H9 (cell line): ENCODE measurements around the gene SLC2A10. TPM values are rescaled to one million over a fixed set of nuclear protein-coding genes. Genes with fewer than 3 reads are reported as not detected.
A peak's percentile ranks its signal among the peaks of the same experiment; 100 is the strongest.

Source experiments
- DNase-seq: peaks from one replicate; pipeline ENCODE4 v3.0.0-alpha.2; 2017
- H2AFZ ChIP-seq: one replicate; pipeline ENCODE4 v1.6.1; 2013; ENCODE audit warnings: mild to moderate bottlenecking, low read length, control low read depth, moderate library complexity
- H2AK5ac ChIP-seq: 2 replicates; pipeline ENCODE4 v1.6.1; 2013; ENCODE audit warnings: low read length, control low read depth, mixed read lengths; ENCODE audit not compliant: insufficient read length
- H2BK120ac ChIP-seq: one replicate; pipeline ENCODE4 v1.6.1; 2013; ENCODE audit warnings: low read depth, mild to moderate bottlenecking, low read length, control low read depth, inconsistent platforms; ENCODE audit not compliant: poor library complexity, severe bottlenecking
- H2BK12ac ChIP-seq: 2 replicates; pipeline ENCODE4 v1.6.1; 2013; ENCODE audit warnings: low read length, control low read depth, mixed read lengths, low read depth; ENCODE audit not compliant: insufficient read length
- H2BK15ac ChIP-seq: 2 replicates; pipeline ENCODE4 v1.6.1; 2013; ENCODE audit warnings: low read depth, low read length, control low read depth
- H2BK20ac ChIP-seq: one replicate; pipeline ENCODE4 v1.6.1; 2013; ENCODE audit warnings: low read depth, mild to moderate bottlenecking, low read length, control low read depth, inconsistent platforms; ENCODE audit not compliant: poor library complexity, severe bottlenecking
- H2BK5ac ChIP-seq: 2 replicates; pipeline ENCODE4 v1.6.1; 2013; ENCODE audit warnings: low read length, control low read depth, mixed read lengths; ENCODE audit not compliant: insufficient read length
- H3K14ac ChIP-seq: 2 replicates; pipeline ENCODE4 v1.6.1; 2013; ENCODE audit warnings: low read length, control low read depth; ENCODE audit not compliant: insufficient read depth
- H3K18ac ChIP-seq: 2 replicates; pipeline ENCODE4 v1.6.1; 2013; ENCODE audit warnings: low read depth, mild to moderate bottlenecking, mixed read lengths, low read length, control low read depth; ENCODE audit not compliant: insufficient read length
- H3K23ac ChIP-seq: 2 replicates; pipeline ENCODE4 v1.6.1; 2013; ENCODE audit warnings: low read length, control low read depth, mixed read lengths, low read depth; ENCODE audit not compliant: insufficient read length
- H3K23me2 ChIP-seq: 2 replicates; pipeline ENCODE4 v1.6.1; 2013; ENCODE audit warnings: low read depth, mild to moderate bottlenecking, mixed read lengths, low read length, control low read depth; ENCODE audit not compliant: insufficient read length, poor library complexity, severe bottlenecking
- H3K27ac ChIP-seq: 2 replicates; pipeline ENCODE4 v1.5.1; 2013; ENCODE audit warnings: low read length, control low read depth, mixed read lengths, low read depth; ENCODE audit not compliant: insufficient read length
- H3K27me3 ChIP-seq: 2 replicates; pipeline ENCODE4 v1.6.1; 2013; ENCODE audit warnings: low read length, control low read depth, inconsistent platforms; ENCODE audit not compliant: insufficient read depth
- H3K4ac ChIP-seq: 2 replicates; pipeline ENCODE4 v1.6.1; 2013; ENCODE audit warnings: low read depth, mild to moderate bottlenecking, control low read depth, inconsistent platforms, low read length, moderate library complexity
- H3K4me1 ChIP-seq: 2 replicates; pipeline ENCODE4 v1.6.1; 2013; ENCODE audit warnings: low read length, control low read depth, inconsistent platforms; ENCODE audit not compliant: insufficient read depth
- H3K4me2 ChIP-seq: 2 replicates; pipeline ENCODE4 v1.6.1; 2013; ENCODE audit warnings: low read length, control low read depth, mixed read lengths; ENCODE audit not compliant: insufficient read length, insufficient read depth
- H3K56ac ChIP-seq: 2 replicates; pipeline ENCODE4 v1.6.1; 2013; ENCODE audit warnings: low read depth, mild to moderate bottlenecking, mixed read lengths, low read length, control low read depth; ENCODE audit not compliant: insufficient read length
- H3K79me1 ChIP-seq: 2 replicates; pipeline ENCODE4 v1.6.1; 2013; ENCODE audit warnings: low read depth, mild to moderate bottlenecking, moderate library complexity, low read length, control low read depth, inconsistent platforms; ENCODE audit not compliant: insufficient read depth, poor library complexity, severe bottlenecking
- H3K79me2 ChIP-seq: 2 replicates; pipeline ENCODE4 v1.6.1; 2013; ENCODE audit warnings: low read length, control low read depth, inconsistent platforms; ENCODE audit not compliant: insufficient read depth
- H3K9ac ChIP-seq: 2 replicates; pipeline ENCODE4 v1.6.1; 2013; ENCODE audit warnings: low read length, control low read depth, mixed read lengths; ENCODE audit not compliant: insufficient read length; ENCODE audit errors: extremely low read depth
- H3K9me3 ChIP-seq: one replicate; pipeline ENCODE4 v1.6.1; 2013; ENCODE audit warnings: low read depth, low read length, inconsistent platforms; ENCODE audit not compliant: control insufficient read depth
- H3T11ph ChIP-seq: one replicate; pipeline ENCODE4 v1.6.1; 2013; ENCODE audit warnings: mild to moderate bottlenecking, low read length, control low read depth, inconsistent platforms
- H4K20me1 ChIP-seq: one replicate; pipeline ENCODE4 v1.6.1; 2013; ENCODE audit not compliant: control insufficient read depth, insufficient read length, insufficient read depth
- H4K5ac ChIP-seq: 2 replicates; pipeline ENCODE4 v1.6.1; 2013; ENCODE audit warnings: low read depth, mild to moderate bottlenecking, mixed read lengths, low read length, control low read depth; ENCODE audit not compliant: insufficient read length
- H4K8ac ChIP-seq: replicated peaks from 2 replicates; pipeline ENCODE4 v1.6.1; 2013; ENCODE audit warnings: low read length, control low read depth, mixed read lengths, low read depth; ENCODE audit not compliant: insufficient read length
- H4K91ac ChIP-seq: 2 replicates; pipeline ENCODE4 v1.6.1; 2013; ENCODE audit warnings: low read depth, mild to moderate bottlenecking, moderate library complexity, mixed read lengths, low read length, control low read depth; ENCODE audit not compliant: insufficient read length
- H3K27ac Mint-ChIP-seq, 3 experiments: 2 replicates in 2 of 3; 3 replicates in 1 of 3; pipeline ENCODE4 v1.8.0; 2020 to 2021; ENCODE audit warnings: mixed read lengths in 3 of 3, mild to moderate bottlenecking in 1 of 3, moderate library complexity in 1 of 3
- H3K27me3 Mint-ChIP-seq: 2 replicates; pipeline ENCODE4 v1.8.0; 2021; ENCODE audit warnings: low read depth, mild to moderate bottlenecking, moderate library complexity, mixed read lengths
- H3K36me3 Mint-ChIP-seq, 3 experiments: 2 replicates in 2 of 3; 3 replicates in 1 of 3; pipeline ENCODE4 v1.8.0; 2020 to 2021; ENCODE audit warnings: low read depth in 3 of 3, mixed read lengths in 3 of 3; ENCODE audit not compliant: insufficient read depth in 1 of 3
- H3K4me1 Mint-ChIP-seq, 2 experiments: 2 replicates each; pipeline ENCODE4 v1.8.0; 2020; ENCODE audit warnings: mixed read lengths in 2 of 2
- H3K4me3 Mint-ChIP-seq, 2 experiments: 2 replicates in 1 of 2; 3 replicates in 1 of 2; pipeline ENCODE4 v1.8.0; 2020 to 2021; ENCODE audit warnings: mild to moderate bottlenecking in 2 of 2, mixed read lengths in 2 of 2, moderate library complexity in 1 of 2
- H3K9me3 Mint-ChIP-seq, 2 experiments: 2 replicates in 1 of 2; 3 replicates in 1 of 2; pipeline ENCODE4 v1.8.0; 2020; ENCODE audit warnings: mild to moderate bottlenecking in 2 of 2, mixed read lengths in 2 of 2, moderate library complexity in 1 of 2
- WGBS: extraction: QIAGEN DNeasy Blood & Tissue Kit; methylation state at CpG from one replicate; pipeline ENCODE4 v1.1.7; 2013; ENCODE audit warnings: missing lambda C conversion rate, low lambda C conversion rate, mixed read lengths; ENCODE audit not compliant: insufficient read length; ENCODE audit errors: extremely low coverage; 5-methylcytosine and 5-hydroxymethylcytosine counted together
- total RNA-seq: library from RNA; stranded (reverse); gene quantifications from 2 replicates; pipeline ENCODE4 v1.2.1, GENCODE V29; 2021
- TF ChIP-seq, protein P1 (sequence below): fragments of 200-600 bp; sonication (generic); conservative IDR thresholded peaks from 3 replicates; pipeline ENCODE4 v1.8.0; 2021; ENCODE audit warnings: antibody characterized with exemption, mild to moderate bottlenecking

Gene SLC2A10
- total RNA-seq, 1 experiment from 2014 or later = 8.2 TPM

DNA sequence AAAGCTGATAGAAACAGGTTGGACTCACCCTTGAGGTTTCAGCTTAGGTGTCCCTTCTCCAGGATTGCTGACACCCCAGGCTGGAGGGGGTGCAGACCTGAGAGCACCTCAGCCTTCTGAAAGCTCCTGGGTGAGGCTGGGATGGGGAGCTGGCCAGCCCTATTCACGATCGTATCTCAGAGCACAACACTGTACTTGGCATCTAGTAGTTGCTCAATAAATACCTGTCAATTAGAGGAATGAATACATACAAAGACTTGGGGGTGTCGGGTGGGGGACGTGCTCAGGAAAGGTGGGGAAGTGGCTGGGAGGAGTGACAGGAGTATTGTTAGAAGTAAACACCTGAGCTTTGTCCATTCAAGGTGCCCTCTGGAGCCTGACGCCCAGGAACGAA lies 61.7 kb downstream of the SLC2A10 start:
- no peak overlapping the region for H2BK20ac ChIP-seq
- no peaks in the 10 kb centered on the region; a peak in 2 of 7 replicates for H3K36me3 Mint-ChIP-seq
- H3K4me2 ChIP-seq = no peak overlapping the region
- H2BK12ac ChIP-seq = no peak overlapping the region
- H3K56ac ChIP-seq = no peak overlapping the region
- H3K4me3 Mint-ChIP-seq = no peak overlapping the region
- H3K4me1 Mint-ChIP-seq = peaks cover 6 to 10% of the 10 kb centered on the region in 2 experiments; a peak in 1 of 4 replicates
- H3K18ac ChIP-seq = no peak overlapping the region
- no peaks in the 10 kb centered on the region for H3K27me3 ChIP-seq
- no peak for DNase-seq
- no peak overlapping the region for H4K8ac ChIP-seq
- H3K14ac ChIP-seq = no peak overlapping the region
- no peaks in the 10 kb centered on the region for H3K79me2 ChIP-seq
- H3K79me1 ChIP-seq = no peaks in the 10 kb centered on the region
- H3K27me3 Mint-ChIP-seq = no peaks in the 10 kb centered on the region; the same call in 1 of the 2 replicates
- H3K4me1 ChIP-seq = no peaks in the 10 kb centered on the region
- H2BK15ac ChIP-seq = no peak overlapping the region
- H2BK5ac ChIP-seq = no peak overlapping the region
- no peak overlapping the region for H3T11ph ChIP-seq
- H3K27ac Mint-ChIP-seq = peak overlapping the region in 1 of 3 experiments; percentile 16; a peak in 1 of 7 replicates
- no peak overlapping the region for H4K91ac ChIP-seq
- no CpG with 5 or more reads among the region's 6 CpGs for WGBS
- H4K20me1 ChIP-seq = no peaks in the 10 kb centered on the region
- TF ChIP-seq, protein P1, sequence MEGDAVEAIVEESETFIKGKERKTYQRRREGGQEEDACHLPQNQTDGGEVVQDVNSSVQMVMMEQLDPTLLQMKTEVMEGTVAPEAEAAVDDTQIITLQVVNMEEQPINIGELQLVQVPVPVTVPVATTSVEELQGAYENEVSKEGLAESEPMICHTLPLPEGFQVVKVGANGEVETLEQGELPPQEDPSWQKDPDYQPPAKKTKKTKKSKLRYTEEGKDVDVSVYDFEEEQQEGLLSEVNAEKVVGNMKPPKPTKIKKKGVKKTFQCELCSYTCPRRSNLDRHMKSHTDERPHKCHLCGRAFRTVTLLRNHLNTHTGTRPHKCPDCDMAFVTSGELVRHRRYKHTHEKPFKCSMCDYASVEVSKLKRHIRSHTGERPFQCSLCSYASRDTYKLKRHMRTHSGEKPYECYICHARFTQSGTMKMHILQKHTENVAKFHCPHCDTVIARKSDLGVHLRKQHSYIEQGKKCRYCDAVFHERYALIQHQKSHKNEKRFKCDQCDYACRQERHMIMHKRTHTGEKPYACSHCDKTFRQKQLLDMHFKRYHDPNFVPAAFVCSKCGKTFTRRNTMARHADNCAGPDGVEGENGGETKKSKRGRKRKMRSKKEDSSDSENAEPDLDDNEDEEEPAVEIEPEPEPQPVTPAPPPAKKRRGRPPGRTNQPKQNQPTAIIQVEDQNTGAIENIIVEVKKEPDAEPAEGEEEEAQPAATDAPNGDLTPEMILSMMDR = no peak
- H3K27ac ChIP-seq = no peak overlapping the region
- H3K9me3 Mint-ChIP-seq = no peaks in the 10 kb centered on the region
- no peaks in the 10 kb centered on the region for H3K23me2 ChIP-seq
- H2AK5ac ChIP-seq = no peak overlapping the region
- H2AFZ ChIP-seq = no peak overlapping the region
- no peak overlapping the region for H3K23ac ChIP-seq
- no peak overlapping the region for H4K5ac ChIP-seq
- H3K4ac ChIP-seq = no peak overlapping the region
- H2BK120ac ChIP-seq = no peak overlapping the region
- H3K9me3 ChIP-seq = no peaks in the 10 kb centered on the region
- H3K9ac ChIP-seq = no peak overlapping the region
